Lower leg skin (tissue), 4 donors: ENCODE results near the gene WDR87. TPM values are rescaled to one million over a fixed set of nuclear protein-coding genes. Genes with fewer than 3 reads are reported as not detected.
A peak's percentile ranks its signal among the peaks of the same experiment; 100 is the strongest.

Source experiments
- DNase-seq, 2 donors: peaks; one replicate each; pipeline ENCODE4 v3.0.0-alpha.2; 2019; ENCODE audit warnings: low spot score in 2 of 2
- H3K4me3 ChIP-seq: fragments of 200-600 bp; sonication (generic); 2 replicates; pipeline ENCODE4 v1.5.1; 2017; ENCODE audit warnings: mild to moderate bottlenecking, low read depth; ENCODE audit not compliant: poor library complexity, severe bottlenecking
- CTCF ChIP-seq, 3 donors: fragments of 450-650 bp; IDR thresholded peaks; one replicate each; pipeline ENCODE4 v1.5.1; 2016; ENCODE audit warnings: antibody characterized with exemption in 3 of 3, mild to moderate bottlenecking in 3 of 3, moderate library complexity in 2 of 3
- POLR2A ChIP-seq, 2 donors: fragments of 450-650 bp; IDR thresholded peaks; one replicate each; pipeline ENCODE4 v1.6.1; 2016 to 2017; ENCODE audit warnings: antibody characterized with exemption in 2 of 2, mild to moderate bottlenecking in 1 of 2, moderate library complexity in 1 of 2
- whole genome bisulfite sequencing, 2 donors: methylation state at CpG; one replicate each; pipeline ENCODE4 v1.1.5; 2018; 5-methylcytosine and 5-hydroxymethylcytosine counted together
- intact Hi-C: fragments of 100-400 bp; cut with DNase I; formaldehyde crosslinking; loops from one replicate; pipeline ENCODE4 v1.15.0; 2023; ENCODE audit warnings: low total_unique reads
- total RNA-seq, 4 donors: library from RNA; depleted of rRNA; stranded (reverse); fragments of >200 nt; gene quantifications; one replicate each; pipeline ENCODE4 v1.1.0, GENCODE V29; 2016

Gene WDR87
- total RNA-seq, 4 donors from 2014 or later, result not detected

GRCh38 chr19:37951816-37952210 is 45.4 kb upstream of the WDR87 start:
- intact Hi-C loops, result no loop called here
- no peak for TF ChIP-seq CTCF (IDR thresholded peaks at IDR 0.05)
- no peak for TF ChIP-seq POLR2A (IDR thresholded peaks at IDR 0.05)
- DNase-seq, result peak in 1 of 2 donors; percentile 20
- WGBS, 2 donors, result 73 to 75% methylated on average over 4 of the region's 4 CpGs
- no peak overlapping the region for H3K4me3 ChIP-seq

- intact Hi-C loops, result no loop called here
- no peak overlapping the region for H3K4me3 ChIP-seq
- DNase-seq, result peak in 1 of 2 donors; percentile 78
- TF ChIP-seq POLR2A (IDR thresholded peaks at IDR 0.05) (no peak), CTCF (IDR thresholded peaks at IDR 0.05) (no peak)
- WGBS, 2 donors, result 78 to 83% methylated on average over 25 of the region's 25 CpGs
Measured at GRCh38 chr19:37950471-37951175, 44.2 kb upstream of the WDR87 start.

GRCh38 chr19:37948362-37948761 is 42.0 kb upstream of the WDR87 start:
- DNase-seq, result peak in 1 of 2 donors; percentile 14
- WGBS, 2 donors, result 82 to 86% methylated on average over 6 of the region's 6 CpGs

GRCh38 chr19:37947778-37948177 is 41.4 kb upstream of the WDR87 start:
- DNase-seq, result peak in 1 of 2 donors; percentile 25
- TF ChIP-seq POLR2A (IDR thresholded peaks at IDR 0.05), result no peak
- TF ChIP-seq CTCF (IDR thresholded peaks at IDR 0.05), result no peak
- H3K4me3 ChIP-seq, result no peak overlapping the region
- 74 to 82% methylated on average over 5 of the region's 5 CpGs for WGBS, 2 donors
- intact Hi-C loops, result no loop called here

More at GRCh38 chr19:37948362-37948761, 42.0 kb upstream of the WDR87 start:
- H3K4me3 ChIP-seq, result no peak overlapping the region
- intact Hi-C loops, result no loop called here
- TF ChIP-seq POLR2A (IDR thresholded peaks at IDR 0.05), result no peak
- TF ChIP-seq CTCF (IDR thresholded peaks at IDR 0.05), result no peak

GRCh38 chr19:37946132-37946531 is 39.7 kb upstream of the WDR87 start:
- DNase-seq, result no peak
- H3K4me3 ChIP-seq, result no peak overlapping the region
- WGBS, 2 donors, result 94 to 95% methylated on average over 6 of the region's 6 CpGs
- intact Hi-C loops, result no loop called here
- TF ChIP-seq POLR2A (IDR thresholded peaks at IDR 0.05), result no peak
- TF ChIP-seq CTCF (IDR thresholded peaks at IDR 0.05), result no peak

GRCh38 chr19:37943480-37943879 is 37.1 kb upstream of the WDR87 start:
- TF ChIP-seq CTCF (IDR thresholded peaks at IDR 0.05), result no peak
- no peak for TF ChIP-seq POLR2A (IDR thresholded peaks at IDR 0.05)
- intact Hi-C loops, result no loop called here
- WGBS, 2 donors, result 87 to 92% methylated on average over 5 of the region's 5 CpGs
- DNase-seq, result no peak
- H3K4me3 ChIP-seq, result no peak overlapping the region
